Liver (tissue), 3 donors: Measurements from ENCODE around the gene FBXO33.

Source experiments
- GABPA ChIP-seq, 2 donors: IDR thresholded peaks in 1 of 2; conservative IDR thresholded peaks in 1 of 2; 2 replicates each; pipeline ENCODE4 v1.6.1; 2016; ENCODE audit warnings: antibody characterized with exemption in 2 of 2, mild to moderate bottlenecking in 1 of 2, moderate library complexity in 1 of 2
- JUND ChIP-seq, 2 donors: IDR thresholded peaks; 2 replicates each; pipeline ENCODE4 v1.6.1; 2016; ENCODE audit warnings: antibody characterized with exemption in 2 of 2
- NR2F2 ChIP-seq: IDR thresholded peaks from 2 replicates; pipeline ENCODE4 v1.6.1; 2016; ENCODE audit warnings: antibody characterized with exemption
- SP1 ChIP-seq: IDR thresholded peaks from 2 replicates; pipeline ENCODE4 v1.6.1; 2018; ENCODE audit warnings: antibody characterized with exemption, mild to moderate bottlenecking
- TF ChIP-seq, protein P1 (sequence below): fragments of 150-350 bp; IDR thresholded peaks from 2 replicates; pipeline ENCODE4 v1.5.1; 2017; ENCODE audit warnings: improper control_type of control experiment, low read depth, low read length; ENCODE audit not compliant: missing input control
- TF ChIP-seq, protein P2 (sequence below): IDR thresholded peaks from 2 replicates; pipeline ENCODE4 v1.6.1; 2016; ENCODE audit warnings: antibody characterized with exemption, mild to moderate bottlenecking
- TF ChIP-seq, protein P3 (sequence below): IDR thresholded peaks from 2 replicates; pipeline ENCODE4 v1.6.1; 2016; ENCODE audit warnings: antibody characterized with exemption
- donor health status: healthy.
- donor health status: healthy.

DNA sequence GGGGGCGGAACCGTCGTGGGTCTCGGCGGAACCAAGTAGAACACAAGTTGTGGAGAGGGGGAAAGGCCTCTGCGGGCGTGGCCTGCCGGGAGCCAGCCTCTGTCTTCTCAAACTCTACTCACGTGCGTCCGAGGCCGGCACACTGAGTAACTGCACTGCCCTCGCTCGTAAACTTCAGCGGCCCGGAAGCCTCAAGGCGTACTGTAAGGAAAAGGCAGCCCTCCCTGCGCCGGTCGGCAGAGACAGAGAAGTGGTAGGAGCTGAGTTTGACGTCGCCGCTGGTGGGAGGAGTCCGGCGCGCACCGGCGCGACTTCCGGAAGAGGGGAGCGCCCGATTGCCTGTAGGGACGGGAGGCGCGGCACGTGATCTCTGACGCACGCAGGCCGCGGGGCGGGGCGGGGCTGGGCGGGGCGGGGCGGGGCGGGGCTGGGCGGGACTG, at the start of gene FBXO33:
- TF ChIP-seq, protein P1, sequence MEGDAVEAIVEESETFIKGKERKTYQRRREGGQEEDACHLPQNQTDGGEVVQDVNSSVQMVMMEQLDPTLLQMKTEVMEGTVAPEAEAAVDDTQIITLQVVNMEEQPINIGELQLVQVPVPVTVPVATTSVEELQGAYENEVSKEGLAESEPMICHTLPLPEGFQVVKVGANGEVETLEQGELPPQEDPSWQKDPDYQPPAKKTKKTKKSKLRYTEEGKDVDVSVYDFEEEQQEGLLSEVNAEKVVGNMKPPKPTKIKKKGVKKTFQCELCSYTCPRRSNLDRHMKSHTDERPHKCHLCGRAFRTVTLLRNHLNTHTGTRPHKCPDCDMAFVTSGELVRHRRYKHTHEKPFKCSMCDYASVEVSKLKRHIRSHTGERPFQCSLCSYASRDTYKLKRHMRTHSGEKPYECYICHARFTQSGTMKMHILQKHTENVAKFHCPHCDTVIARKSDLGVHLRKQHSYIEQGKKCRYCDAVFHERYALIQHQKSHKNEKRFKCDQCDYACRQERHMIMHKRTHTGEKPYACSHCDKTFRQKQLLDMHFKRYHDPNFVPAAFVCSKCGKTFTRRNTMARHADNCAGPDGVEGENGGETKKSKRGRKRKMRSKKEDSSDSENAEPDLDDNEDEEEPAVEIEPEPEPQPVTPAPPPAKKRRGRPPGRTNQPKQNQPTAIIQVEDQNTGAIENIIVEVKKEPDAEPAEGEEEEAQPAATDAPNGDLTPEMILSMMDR: no peak
- no peak for TF ChIP-seq SP1
- TF ChIP-seq, protein P2, sequence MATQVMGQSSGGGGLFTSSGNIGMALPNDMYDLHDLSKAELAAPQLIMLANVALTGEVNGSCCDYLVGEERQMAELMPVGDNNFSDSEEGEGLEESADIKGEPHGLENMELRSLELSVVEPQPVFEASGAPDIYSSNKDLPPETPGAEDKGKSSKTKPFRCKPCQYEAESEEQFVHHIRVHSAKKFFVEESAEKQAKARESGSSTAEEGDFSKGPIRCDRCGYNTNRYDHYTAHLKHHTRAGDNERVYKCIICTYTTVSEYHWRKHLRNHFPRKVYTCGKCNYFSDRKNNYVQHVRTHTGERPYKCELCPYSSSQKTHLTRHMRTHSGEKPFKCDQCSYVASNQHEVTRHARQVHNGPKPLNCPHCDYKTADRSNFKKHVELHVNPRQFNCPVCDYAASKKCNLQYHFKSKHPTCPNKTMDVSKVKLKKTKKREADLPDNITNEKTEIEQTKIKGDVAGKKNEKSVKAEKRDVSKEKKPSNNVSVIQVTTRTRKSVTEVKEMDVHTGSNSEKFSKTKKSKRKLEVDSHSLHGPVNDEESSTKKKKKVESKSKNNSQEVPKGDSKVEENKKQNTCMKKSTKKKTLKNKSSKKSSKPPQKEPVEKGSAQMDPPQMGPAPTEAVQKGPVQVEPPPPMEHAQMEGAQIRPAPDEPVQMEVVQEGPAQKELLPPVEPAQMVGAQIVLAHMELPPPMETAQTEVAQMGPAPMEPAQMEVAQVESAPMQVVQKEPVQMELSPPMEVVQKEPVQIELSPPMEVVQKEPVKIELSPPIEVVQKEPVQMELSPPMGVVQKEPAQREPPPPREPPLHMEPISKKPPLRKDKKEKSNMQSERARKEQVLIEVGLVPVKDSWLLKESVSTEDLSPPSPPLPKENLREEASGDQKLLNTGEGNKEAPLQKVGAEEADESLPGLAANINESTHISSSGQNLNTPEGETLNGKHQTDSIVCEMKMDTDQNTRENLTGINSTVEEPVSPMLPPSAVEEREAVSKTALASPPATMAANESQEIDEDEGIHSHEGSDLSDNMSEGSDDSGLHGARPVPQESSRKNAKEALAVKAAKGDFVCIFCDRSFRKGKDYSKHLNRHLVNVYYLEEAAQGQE: no peak
- TF ChIP-seq, protein P3, sequence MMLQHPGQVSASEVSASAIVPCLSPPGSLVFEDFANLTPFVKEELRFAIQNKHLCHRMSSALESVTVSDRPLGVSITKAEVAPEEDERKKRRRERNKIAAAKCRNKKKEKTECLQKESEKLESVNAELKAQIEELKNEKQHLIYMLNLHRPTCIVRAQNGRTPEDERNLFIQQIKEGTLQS: no peak
- no peak for TF ChIP-seq NR2F2
- no peak for TF ChIP-seq JUND (IDR thresholded peaks at IDR 0.05)
- TF ChIP-seq GABPA (IDR thresholded peaks at IDR 0.05 in 1 of 2, conservative IDR thresholded peaks at IDR 0.05 in 1 of 2): peak; percentile 39 to 81
